DOHH2 (cell line): Measurements from ENCODE around the gene MUSTN1.

Source experiments
- H3F3A ChIP-seq: fragments of 200-600 bp; sonication (generic), shearing (Covaris generic); 2 replicates; pipeline ENCODE4 v1.6.0; 2016; ENCODE audit warnings: antibody characterized with exemption, mild to moderate bottlenecking; ENCODE audit not compliant: control insufficient read depth, insufficient read depth
- H3K27ac ChIP-seq: fragments of 200-600 bp; sonication (generic); 2 replicates; pipeline ENCODE4 v1.5.1; 2014; ENCODE audit warnings: low read depth, mild to moderate bottlenecking, low read length, moderate library complexity
- H3K27me3 ChIP-seq: fragments of 200-600 bp; sonication (generic); 2 replicates; pipeline ENCODE4 v1.6.1; 2014; ENCODE audit warnings: mild to moderate bottlenecking, low read length, mixed read lengths; ENCODE audit not compliant: control insufficient read depth
- H3K36me3 ChIP-seq: fragments of 200-600 bp; sonication (generic); 2 replicates; pipeline ENCODE4 v1.6.1; 2014; ENCODE audit warnings: mild to moderate bottlenecking, low read length, moderate library complexity, mixed read lengths; ENCODE audit not compliant: control insufficient read depth
- H3K4me1 ChIP-seq: fragments of 200-600 bp; sonication (generic); 2 replicates; pipeline ENCODE4 v1.6.1; 2014; ENCODE audit warnings: mild to moderate bottlenecking, low read length, mixed read lengths; ENCODE audit not compliant: control insufficient read depth
- H3K4me2 ChIP-seq: fragments of 200-600 bp; sonication (generic); 2 replicates; pipeline ENCODE4 v1.6.0; 2014; ENCODE audit warnings: mild to moderate bottlenecking, low read length, moderate library complexity
- H3K4me3 ChIP-seq: fragments of 200-600 bp; sonication (generic); 2 replicates; pipeline ENCODE4 v1.5.1; 2014; ENCODE audit warnings: mild to moderate bottlenecking, low read length, mixed read lengths
- H3K79me2 ChIP-seq: fragments of 200-600 bp; sonication (generic); 2 replicates; pipeline ENCODE4 v1.6.1; 2014; ENCODE audit warnings: mild to moderate bottlenecking, low read length, mixed read lengths; ENCODE audit not compliant: control insufficient read depth
- H3K9me2 ChIP-seq: fragments of 200-600 bp; sonication (generic); replicated peaks from 2 replicates; pipeline ENCODE4 v1.6.1; 2014; ENCODE audit warnings: mild to moderate bottlenecking, low read length, mixed read lengths; ENCODE audit not compliant: control insufficient read depth
- H3K9me3 ChIP-seq: fragments of 200-600 bp; sonication (generic); 2 replicates; pipeline ENCODE4 v1.6.1; 2014; ENCODE audit warnings: antibody characterized with exemption, low read length, mixed read lengths; ENCODE audit not compliant: control insufficient read depth, insufficient read depth
- H4K20me1 ChIP-seq: fragments of 200-600 bp; sonication (generic); 2 replicates; pipeline ENCODE4 v1.6.0; 2014; ENCODE audit warnings: low read depth, mild to moderate bottlenecking, antibody characterized with exemption, low read length, moderate library complexity; ENCODE audit not compliant: control insufficient read depth, insufficient read depth
- EZH2phosphoT487 ChIP-seq: fragments of 200-600 bp; sonication (generic); IDR thresholded peaks from 2 replicates; pipeline ENCODE4 v1.6.1; 2017; ENCODE audit warnings: borderline replicate concordance, mild to moderate bottlenecking, antibody characterized with exemption, low read length, moderate library complexity, mixed read lengths
- TF ChIP-seq, protein P1 (sequence below): fragments of 200-600 bp; sonication (generic); IDR thresholded peaks from one replicate; pipeline ENCODE4 v1.5.1; 2014; ENCODE audit warnings: antibody characterized with exemption, mild to moderate bottlenecking, low read depth, low read length; ENCODE audit not compliant: poor library complexity, severe bottlenecking

The MUSTN1 gene

DNA sequence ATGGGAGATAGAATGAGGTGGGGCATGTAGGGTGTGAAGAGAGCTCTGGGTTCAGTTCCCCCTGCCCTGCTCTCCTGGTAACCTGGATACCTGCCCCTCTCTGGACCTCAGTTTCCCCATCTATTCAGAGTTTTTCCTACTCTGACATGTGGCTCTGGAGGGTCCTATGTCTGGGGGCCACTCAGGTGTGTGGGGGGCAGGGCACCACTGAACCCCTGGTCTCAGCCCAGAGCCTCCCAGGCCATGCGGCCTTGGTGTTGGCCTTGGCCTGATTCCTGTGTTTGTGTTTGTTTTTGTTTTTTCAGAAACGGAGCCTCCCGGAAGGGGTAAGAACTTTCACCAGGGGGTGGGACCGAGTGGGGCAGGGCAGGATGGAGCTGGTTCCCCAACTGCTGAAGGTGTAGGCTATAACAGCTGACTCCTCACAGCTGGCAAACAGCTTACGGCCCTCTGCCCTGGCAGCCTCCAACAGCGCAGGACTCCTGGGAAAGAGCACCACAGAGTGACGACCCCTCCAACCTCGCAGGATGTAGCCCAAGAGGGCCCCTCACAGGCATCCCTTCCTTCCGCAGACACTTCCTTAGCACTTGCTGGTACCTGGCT lies 39.4 kb downstream of the MUSTN1 start:
- H3K9me2 ChIP-seq: no peaks in the 10 kb centered on the region
- no peak overlapping the region for H3K4me2 ChIP-seq
- H3K27me3 ChIP-seq: no peaks in the 10 kb centered on the region
- no peaks in the 10 kb centered on the region for H3K36me3 ChIP-seq
- no peak overlapping the region for H3K4me3 ChIP-seq
- H3K9me3 ChIP-seq: no peaks in the 10 kb centered on the region
- no peaks in the 10 kb centered on the region for H3K79me2 ChIP-seq
- TF ChIP-seq, protein P1, sequence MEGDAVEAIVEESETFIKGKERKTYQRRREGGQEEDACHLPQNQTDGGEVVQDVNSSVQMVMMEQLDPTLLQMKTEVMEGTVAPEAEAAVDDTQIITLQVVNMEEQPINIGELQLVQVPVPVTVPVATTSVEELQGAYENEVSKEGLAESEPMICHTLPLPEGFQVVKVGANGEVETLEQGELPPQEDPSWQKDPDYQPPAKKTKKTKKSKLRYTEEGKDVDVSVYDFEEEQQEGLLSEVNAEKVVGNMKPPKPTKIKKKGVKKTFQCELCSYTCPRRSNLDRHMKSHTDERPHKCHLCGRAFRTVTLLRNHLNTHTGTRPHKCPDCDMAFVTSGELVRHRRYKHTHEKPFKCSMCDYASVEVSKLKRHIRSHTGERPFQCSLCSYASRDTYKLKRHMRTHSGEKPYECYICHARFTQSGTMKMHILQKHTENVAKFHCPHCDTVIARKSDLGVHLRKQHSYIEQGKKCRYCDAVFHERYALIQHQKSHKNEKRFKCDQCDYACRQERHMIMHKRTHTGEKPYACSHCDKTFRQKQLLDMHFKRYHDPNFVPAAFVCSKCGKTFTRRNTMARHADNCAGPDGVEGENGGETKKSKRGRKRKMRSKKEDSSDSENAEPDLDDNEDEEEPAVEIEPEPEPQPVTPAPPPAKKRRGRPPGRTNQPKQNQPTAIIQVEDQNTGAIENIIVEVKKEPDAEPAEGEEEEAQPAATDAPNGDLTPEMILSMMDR: no peak
- no peak for TF ChIP-seq EZH2phosphoT487
- no peak overlapping the region for H3K27ac ChIP-seq
- H4K20me1 ChIP-seq: no peaks in the 10 kb centered on the region
- H3K4me1 ChIP-seq: no peaks in the 10 kb centered on the region
- no peaks in the 10 kb centered on the region for H3F3A ChIP-seq

DNA sequence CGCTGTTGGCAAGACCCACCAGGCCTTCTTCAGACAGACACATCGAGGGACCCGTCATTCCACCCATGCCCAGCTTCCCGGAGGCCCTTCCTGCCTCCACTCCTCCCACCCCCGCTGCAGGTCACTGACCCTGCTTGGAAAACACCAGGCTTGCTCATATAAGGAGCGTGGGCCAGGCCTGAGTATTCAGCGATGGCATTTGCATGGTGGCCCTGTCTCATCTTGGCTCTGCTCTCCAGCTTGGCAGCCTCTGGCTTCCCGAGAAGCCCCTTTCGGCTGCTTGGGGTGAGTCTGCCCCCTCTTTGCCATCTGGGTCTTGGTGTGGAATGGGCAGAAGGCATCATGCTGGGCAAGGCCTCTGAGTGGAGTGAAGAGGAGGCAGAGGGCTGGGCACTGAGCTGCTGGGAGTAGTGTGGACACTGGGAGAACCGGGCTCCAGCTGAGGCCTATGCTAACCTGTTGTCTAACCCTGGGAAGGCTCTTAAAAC lies 40.2 kb downstream of the MUSTN1 start, which contains the start of gene ITIH3:
Gene ITIH3 (plus strand): TSS at position 185 of the 488 bp plus-strand sequence. CDS start 8 bp downstream, at position 193.
- H3F3A ChIP-seq: no peaks in the 10 kb centered on the region
- TF ChIP-seq EZH2phosphoT487: no peak
- TF ChIP-seq, protein P1: no peak
- no peaks in the 10 kb centered on the region for H3K9me2 ChIP-seq
- H3K4me1 ChIP-seq: no peaks in the 10 kb centered on the region
- no peaks in the 10 kb centered on the region for H3K79me2 ChIP-seq
- H3K36me3 ChIP-seq: no peaks in the 10 kb centered on the region
- H3K9me3 ChIP-seq: no peaks in the 10 kb centered on the region
- H3K4me2 ChIP-seq: no peak within 1 kb of the TSS
- no peak within 1 kb of the TSS for H3K27ac ChIP-seq
- H3K27me3 ChIP-seq: no peaks in the 10 kb centered on the region
- no peaks in the 10 kb centered on the region for H4K20me1 ChIP-seq
- H3K4me3 ChIP-seq: no peak within 1 kb of the TSS

DNA sequence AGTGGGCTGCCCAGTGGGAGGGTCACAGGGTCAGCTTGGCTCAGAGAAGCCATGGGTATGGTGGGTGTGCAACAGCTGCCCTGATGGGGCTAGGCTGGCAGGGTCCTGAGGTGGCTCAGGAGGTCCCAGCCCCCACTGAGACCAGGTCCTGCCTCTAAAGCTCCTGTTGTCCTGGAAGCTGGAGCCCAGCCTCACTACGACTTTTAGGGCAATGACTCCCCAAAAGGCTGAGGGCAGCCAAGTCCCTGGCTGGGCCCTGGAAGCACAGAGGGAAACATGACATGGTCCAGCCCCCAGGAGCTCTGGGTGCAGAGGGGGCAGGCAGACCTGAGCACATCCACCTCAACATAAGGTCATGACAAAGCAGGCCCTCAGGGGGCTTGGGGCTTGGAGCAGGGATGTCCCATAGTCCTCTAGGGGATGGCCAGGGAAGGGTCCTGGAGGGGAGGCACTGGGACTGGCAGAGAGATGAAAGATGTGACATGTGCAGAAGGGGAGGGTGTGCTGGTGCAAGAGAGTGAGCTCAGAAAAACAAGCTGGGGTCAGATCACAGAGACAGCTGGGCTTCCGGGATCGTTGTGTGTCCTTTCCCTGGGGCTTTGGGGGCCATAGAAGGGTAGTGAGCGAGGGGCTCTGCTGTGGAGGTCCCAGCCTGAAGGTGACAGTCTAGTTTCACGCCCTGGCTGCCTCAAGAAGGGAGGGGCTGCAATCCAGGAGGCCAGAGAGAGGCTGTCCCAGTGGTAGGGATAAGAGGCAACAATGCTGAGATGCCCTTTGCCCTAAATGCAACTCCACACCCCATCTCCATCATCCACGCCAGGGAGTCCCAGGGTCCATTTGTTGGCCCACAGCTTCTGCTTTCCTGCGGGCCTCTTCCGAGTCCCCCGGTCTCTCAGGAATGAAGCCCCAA lies 40.9 kb downstream of the MUSTN1 start:
- Histone ChIP-seq H3K4me3 (no peak overlapping the region), H3K9me3 (no peaks in the 10 kb centered on the region), H3K36me3 (no peaks in the 10 kb centered on the region), H3K27me3 (no peaks in the 10 kb centered on the region), H3K9me2 (no peaks in the 10 kb centered on the region), H3K4me2 (no peak overlapping the region), H4K20me1 (no peaks in the 10 kb centered on the region), H3K27ac (no peak overlapping the region), H3K4me1 (no peaks in the 10 kb centered on the region), H3F3A (no peaks in the 10 kb centered on the region), H3K79me2 (no peaks in the 10 kb centered on the region)
- no peak for TF ChIP-seq EZH2phosphoT487
- TF ChIP-seq, protein P1: no peak
